HepG2 (cell line): ENCODE measurements around the gene DNAAF3. TPM values are rescaled to one million over a fixed set of nuclear protein-coding genes. Genes with fewer than 3 reads are reported as not detected.

ENCODE experiments used
- CREM ChIP-seq, 2 experiments: sonication (generic) in 1 of 2; formaldehyde crosslinking in 1 of 2; IDR thresholded peaks; 2 replicates each; pipeline versions ENCODE4 v1.4.0 to v1.6.1; 2016 to 2020; ENCODE audit warnings: antibody characterized with exemption in 1 of 2, mild to moderate bottlenecking in 1 of 2, missing genetic modification reagents in 1 of 2
- CTCF ChIP-seq: sonication (generic); formaldehyde crosslinking; IDR thresholded peaks from 2 replicates; pipeline ENCODE4 v1.5.0; 2020; ENCODE audit warnings: mild to moderate bottlenecking, missing genetic modification reagents, moderate library complexity
- DNMT1 ChIP-seq: sonication (generic); formaldehyde crosslinking; IDR thresholded peaks from 2 replicates; pipeline ENCODE4 v1.5.1; 2020; ENCODE audit warnings: mild to moderate bottlenecking, missing genetic modification reagents
- DPF2 ChIP-seq: sonication (generic); formaldehyde crosslinking; IDR thresholded peaks from 2 replicates; pipeline ENCODE4 v1.4.0; 2020; ENCODE audit warnings: mild to moderate bottlenecking, low read depth, missing genetic modification reagents, borderline replicate concordance
- FOXM1 ChIP-seq: sonication (generic); formaldehyde crosslinking; IDR thresholded peaks from 2 replicates; pipeline ENCODE4 v1.5.0; 2020; ENCODE audit warnings: missing genetic modification reagents
- GMEB2 ChIP-seq: IDR thresholded peaks from 2 replicates; pipeline ENCODE4 v1.6.1; 2016; ENCODE audit warnings: missing biosample characterization, missing genetic modification reagents, low read depth
- KDM4B ChIP-seq: sonication (generic); formaldehyde crosslinking; IDR thresholded peaks from 2 replicates; pipeline ENCODE4 v1.4.0; 2020; ENCODE audit warnings: missing genetic modification reagents
- NFE2 ChIP-seq: sonication (generic); formaldehyde crosslinking; IDR thresholded peaks from 2 replicates; pipeline ENCODE4 v1.4.0; 2020; ENCODE audit warnings: missing genetic modification reagents
- NFE2L1 ChIP-seq: sonication (generic); formaldehyde crosslinking; IDR thresholded peaks from 2 replicates; pipeline ENCODE4 v1.4.0; 2020; ENCODE audit warnings: missing genetic modification reagents, mild to moderate bottlenecking, borderline replicate concordance
- PLSCR1 ChIP-seq: sonication (generic); formaldehyde crosslinking; IDR thresholded peaks from 2 replicates; pipeline ENCODE4 v1.5.0; 2020; ENCODE audit warnings: missing genetic modification reagents, mild to moderate bottlenecking, borderline replicate concordance
- SMAD9 ChIP-seq: sonication (generic); formaldehyde crosslinking; IDR thresholded peaks from 2 replicates; pipeline ENCODE4 v1.5.1; 2020; ENCODE audit warnings: mild to moderate bottlenecking, missing genetic modification reagents
- SPEN ChIP-seq: sonication (generic); formaldehyde crosslinking; IDR thresholded peaks from 2 replicates; pipeline ENCODE4 v1.5.1; 2020; ENCODE audit warnings: low read depth, mild to moderate bottlenecking, missing genetic modification reagents
- SUZ12 ChIP-seq: fragments of 150-350 bp; IDR thresholded peaks from 2 replicates; pipeline ENCODE4 v1.6.1; 2014; ENCODE audit warnings: low read depth, low read length
- TSC22D2 ChIP-seq: sonication (generic); formaldehyde crosslinking; IDR thresholded peaks from 2 replicates; pipeline ENCODE4 v1.5.1; 2020; ENCODE audit warnings: missing genetic modification reagents, mild to moderate bottlenecking, borderline replicate concordance
- ZBTB20 ChIP-seq: sonication (generic); formaldehyde crosslinking; IDR thresholded peaks from 2 replicates; pipeline ENCODE4 v1.8.1; 2023; ENCODE audit warnings: missing genetic modification reagents, low read depth, mild to moderate bottlenecking, borderline replicate concordance
- ZFP41 ChIP-seq: sonication (generic); formaldehyde crosslinking; IDR thresholded peaks from 2 replicates; pipeline ENCODE4 v1.4.0; 2020; ENCODE audit warnings: mild to moderate bottlenecking, missing genetic modification reagents, borderline replicate concordance
- ZNF235 ChIP-seq: sonication (generic); formaldehyde crosslinking; IDR thresholded peaks from 2 replicates; pipeline ENCODE4 v1.8.1; 2023; ENCODE audit warnings: mild to moderate bottlenecking, missing genetic modification reagents, borderline replicate concordance
- ZNF350 ChIP-seq: sonication (generic); formaldehyde crosslinking; IDR thresholded peaks from 2 replicates; pipeline ENCODE4 v1.4.0; 2020; ENCODE audit warnings: mild to moderate bottlenecking, low read depth, missing genetic modification reagents, borderline replicate concordance
- ZNF558 ChIP-seq: sonication (generic); formaldehyde crosslinking; IDR thresholded peaks from 2 replicates; pipeline ENCODE4 v1.9.0; 2022; ENCODE audit warnings: mild to moderate bottlenecking, missing genetic modification reagents, borderline replicate concordance
- ZNF710 ChIP-seq: sonication (generic); formaldehyde crosslinking; IDR thresholded peaks from 2 replicates; pipeline ENCODE4 v1.5.0; 2020; ENCODE audit warnings: mild to moderate bottlenecking, missing genetic modification reagents, borderline replicate concordance
- ZNF772 ChIP-seq: sonication (generic); formaldehyde crosslinking; IDR thresholded peaks from 2 replicates; pipeline ENCODE4 v1.5.0; 2020; ENCODE audit warnings: mild to moderate bottlenecking, missing genetic modification reagents
- ZNF780A ChIP-seq: sonication (generic); formaldehyde crosslinking; IDR thresholded peaks from 2 replicates; pipeline ENCODE4 v1.8.0; 2022; ENCODE audit warnings: mild to moderate bottlenecking, missing genetic modification reagents, moderate library complexity
- ZNF790 ChIP-seq: sonication (generic); formaldehyde crosslinking; IDR thresholded peaks from 2 replicates; pipeline ENCODE4 v1.8.0; 2022; ENCODE audit warnings: missing genetic modification reagents, mild to moderate bottlenecking, borderline replicate concordance
- polyA plus RNA-seq, 8 experiments: library from polyadenylated mRNA; depleted of rRNA in 3 of 8; stranded (reverse) in 7 of 8; unstranded in 1 of 8; fragments of >200 nt; fragmentation: Illumina TruSeq in 4 of 8; extraction: Trizol in 4 of 8; gene quantifications; 2 replicates each; pipeline versions ENCODE4 v1.2.1 to v1.2.3, GENCODE V29; 2011 to 2016; ENCODE audit warnings: low read depth in 4 of 8, missing spikeins in 1 of 8, mixed read lengths in 1 of 8; ENCODE audit not compliant: insufficient read depth in 1 of 8
- total RNA-seq, 5 experiments: library from RNA; depleted of rRNA; stranded (reverse); fragments of >200 nt; fragmentation: Illumina TruSeq; extraction: Trizol; gene quantifications; 2 replicates each; pipeline ENCODE4 v1.2.3, GENCODE V29; 2016; ENCODE audit warnings: low read depth in 1 of 5

Gene DNAAF3
- total and polyA plus RNA-seq, 2 of the 13 experiments (the other 11 are each of a cell fraction or from before 2014, with no cell fraction given): 0.30 to 0.40 TPM

GRCh38 chr19:55206664-55207500 is 40.5 kb upstream of the DNAAF3 start (continued):
- no peak for TF ChIP-seq ZNF790 (CRISPR knock-in tag)
- no peak; the same call in 1 of the 2 replicates for TF ChIP-seq ZNF235 (CRISPR knock-in tag)
- no peak for TF ChIP-seq PLSCR1
- peak; percentile 52; the same call in 1 of the 2 replicates for TF ChIP-seq SPEN (CRISPR knock-in tag)
- TF ChIP-seq ZNF350 (CRISPR knock-in tag): peak; percentile 95
- 0 out of 2 replicates have a peak, but pooled peaks have one; percentile 82 for TF ChIP-seq SMAD9 (CRISPR knock-in tag)
- TF ChIP-seq DPF2: peak; percentile 27; the same call in 1 of the 2 replicates
- TF ChIP-seq FOXM1 (CRISPR knock-in tag): no peak
- TF ChIP-seq ZFP41: no peak
- no peak for TF ChIP-seq NFE2 (CRISPR knock-in tag)
- TF ChIP-seq ZNF558: no peak; the same call in 1 of the 2 replicates
- TF ChIP-seq SUZ12: no peak
- no peak; the same call in 1 of the 2 replicates for TF ChIP-seq TSC22D2
- peak; percentile 36; the same call in 1 of the 2 replicates for TF ChIP-seq KDM4B
- no peak for TF ChIP-seq NFE2L1 (CRISPR knock-in tag)
- no peak for TF ChIP-seq GMEB2
- TF ChIP-seq ZNF772: peak; percentile 63
- TF ChIP-seq ZBTB20 (CRISPR knock-in tag): peak; percentile 11; the same call in 1 of the 2 replicates
- no peak for TF ChIP-seq DNMT1
- TF ChIP-seq CREM (IDR thresholded peaks at IDR 0.05): peak; percentile 85
- no peak for TF ChIP-seq CREM (CRISPR knock-in tag; IDR thresholded peaks at IDR 0.05)
- no peak for TF ChIP-seq CTCF (CRISPR knock-in tag)
- TF ChIP-seq ZNF710 (CRISPR knock-in tag): peak; percentile 77; the same call in 1 of the 2 replicates
- no peak for TF ChIP-seq ZNF780A (CRISPR knock-in tag)
